ENCODE results near the gene NCKAP1. TPM values are rescaled to one million over a fixed set of nuclear protein-coding genes. Genes with fewer than 3 reads are reported as not detected.

NCKAP1 gene
- polyA plus RNA-seq, 1 donor, result 127 TPM

DNA sequence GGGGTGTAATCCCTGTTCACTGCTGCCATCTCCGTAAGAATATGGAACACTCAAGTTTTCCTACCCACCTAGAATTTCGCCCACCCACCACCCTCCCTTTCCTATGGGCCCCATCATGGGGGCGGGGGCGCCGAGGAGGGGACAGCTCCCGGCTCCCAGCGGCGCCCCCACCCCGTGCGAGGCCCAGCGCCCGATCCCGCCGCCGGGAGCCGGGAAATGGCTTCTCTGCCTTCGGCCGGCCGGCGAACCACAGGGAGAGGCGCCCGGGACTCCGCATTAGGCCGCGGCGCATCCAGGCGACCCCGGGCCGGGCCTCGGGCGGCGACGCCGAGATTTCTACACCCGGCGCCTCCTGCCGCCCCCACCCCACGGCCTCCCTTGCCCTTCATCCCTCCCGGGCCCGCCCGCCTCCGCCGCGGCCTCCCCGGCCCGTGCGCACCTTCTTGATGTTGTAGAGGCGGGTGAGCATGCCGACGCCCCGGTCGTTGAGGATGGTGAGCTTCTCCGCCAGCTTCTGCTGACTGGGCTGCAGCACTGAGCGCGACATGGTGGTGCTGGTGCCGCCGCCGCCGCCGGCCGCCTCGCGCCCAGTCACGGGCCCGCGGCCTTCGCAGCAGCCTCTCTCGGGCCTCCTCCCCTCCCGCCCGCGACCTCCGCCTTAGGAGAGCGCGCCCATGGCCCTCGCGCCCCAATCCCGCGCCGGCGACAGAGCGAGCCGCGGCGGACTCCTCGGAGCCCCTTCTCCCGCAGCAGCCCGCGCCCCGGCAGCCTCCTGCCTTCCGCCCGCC, 510 bp downstream of the NCKAP1 start:
- WGBS (ENCODE audit: insufficient coverage, low lambda C conversion rate), result no CpG with 5 or more reads among the region's 91 CpGs
- H3K27ac ChIP-seq (ENCODE audit: low read length), result peak overlapping the region; percentile 87
- H3K4me3 ChIP-seq (ENCODE audit: low read length), result peak overlapping the region; percentile 72
- H3K27me3 ChIP-seq (ENCODE audit: control insufficient read depth, insufficient read depth, low read length), result no peaks in the 10 kb centered on the region
- no peaks in the 10 kb centered on the region for H3K9me3 ChIP-seq (ENCODE audit: control insufficient read depth, low read depth, low read length)
- H3K4me1 ChIP-seq (ENCODE audit: control insufficient read depth, insufficient read depth, low read length), result peaks cover 3% of the 10 kb centered on the region
- H3K36me3 ChIP-seq (ENCODE audit: control insufficient read depth, insufficient read depth, low read length), result no peaks in the 10 kb centered on the region
- peak; percentile 48 to 86 for DNase-seq

- 10% methylated on average over 2 of the region's 4 CpGs for WGBS (ENCODE audit: insufficient coverage, low lambda C conversion rate)
- Histone ChIP-seq H3K27me3 (ENCODE audit: control insufficient read depth, insufficient read depth, low read length) (no peaks in the 10 kb centered on the region), H3K4me1 (ENCODE audit: control insufficient read depth, insufficient read depth, low read length) (peaks cover 3% of the 10 kb centered on the region), H3K4me3 (ENCODE audit: low read length) (peak overlapping the region; percentile 72), H3K36me3 (ENCODE audit: control insufficient read depth, insufficient read depth, low read length) (no peaks in the 10 kb centered on the region), H3K27ac (ENCODE audit: low read length) (peak overlapping the region; percentile 87), H3K9me3 (ENCODE audit: control insufficient read depth, low read depth, low read length) (no peaks in the 10 kb centered on the region)
- no peak for DNase-seq
Measured at GRCh38 chr2:183037074-183037552, 1.1 kb downstream of the NCKAP1 start.

- peak overlapping the region; percentile 72 for H3K4me3 ChIP-seq (ENCODE audit: low read length)
- peak in 1 of 2 donors; percentile 5 for DNase-seq
- peak overlapping the region; percentile 87 for H3K27ac ChIP-seq (ENCODE audit: low read length)
- H3K27me3 ChIP-seq (ENCODE audit: control insufficient read depth, insufficient read depth, low read length), result no peaks in the 10 kb centered on the region
- WGBS (ENCODE audit: insufficient coverage, low lambda C conversion rate), result 40% methylated on average over 1 of the region's 2 CpGs
- H3K9me3 ChIP-seq (ENCODE audit: control insufficient read depth, low read depth, low read length), result no peaks in the 10 kb centered on the region
- H3K36me3 ChIP-seq (ENCODE audit: control insufficient read depth, insufficient read depth, low read length), result no peaks in the 10 kb centered on the region
- peaks cover 3% of the 10 kb centered on the region for H3K4me1 ChIP-seq (ENCODE audit: control insufficient read depth, insufficient read depth, low read length)
Measured at GRCh38 chr2:183035954-183036669, 2.1 kb downstream of the NCKAP1 start.

- no peak overlapping the region for H3K27ac ChIP-seq (ENCODE audit: low read length)
- peak in 1 of 2 donors; percentile 8 for DNase-seq
Measured at GRCh38 chr2:183035298-183035953, 2.8 kb downstream of the NCKAP1 start.

DNA sequence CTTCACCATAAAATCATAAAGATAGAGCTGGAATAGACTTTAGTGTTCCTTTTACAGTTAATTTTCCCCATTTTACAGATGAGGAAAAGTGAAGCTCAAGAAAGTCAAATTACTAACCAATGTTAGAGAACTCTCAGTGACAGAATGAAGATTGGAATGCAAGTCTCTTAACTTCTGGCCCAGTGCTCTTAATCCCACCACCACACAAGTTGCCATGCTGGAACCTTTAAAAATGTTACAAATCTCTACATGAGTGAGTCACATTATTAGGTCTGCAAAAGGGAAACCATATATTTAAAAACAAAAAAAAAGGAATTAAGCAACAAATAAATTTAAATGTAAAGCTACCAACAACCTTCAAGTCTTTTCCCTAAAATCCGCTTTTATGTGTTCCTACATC, 3.5 kb downstream of the NCKAP1 start:
- H3K9me3 ChIP-seq (ENCODE audit: control insufficient read depth, low read depth, low read length), result no peaks in the 10 kb centered on the region
- no peak overlapping the region for H3K27ac ChIP-seq (ENCODE audit: low read length)
- no peaks in the 10 kb centered on the region for H3K27me3 ChIP-seq (ENCODE audit: control insufficient read depth, insufficient read depth, low read length)
- no peak overlapping the region for H3K4me3 ChIP-seq (ENCODE audit: low read length)
- H3K36me3 ChIP-seq (ENCODE audit: control insufficient read depth, insufficient read depth, low read length), result no peaks in the 10 kb centered on the region
- 89% methylated on average over 1 of the region's 1 CpG for WGBS (ENCODE audit: insufficient coverage, low lambda C conversion rate)
- no peak for DNase-seq
- H3K4me1 ChIP-seq (ENCODE audit: control insufficient read depth, insufficient read depth, low read length), result peaks cover 3% of the 10 kb centered on the region

More at GRCh38 chr2:183035298-183035953, 2.8 kb downstream of the NCKAP1 start:
- peaks cover 3% of the 10 kb centered on the region for H3K4me1 ChIP-seq (ENCODE audit: control insufficient read depth, insufficient read depth, low read length)
- H3K9me3 ChIP-seq (ENCODE audit: control insufficient read depth, low read depth, low read length), result no peaks in the 10 kb centered on the region
- H3K27me3 ChIP-seq (ENCODE audit: control insufficient read depth, insufficient read depth, low read length), result no peaks in the 10 kb centered on the region
- H3K36me3 ChIP-seq (ENCODE audit: control insufficient read depth, insufficient read depth, low read length), result no peaks in the 10 kb centered on the region
- 100% methylated on average over 1 of the region's 2 CpGs for WGBS (ENCODE audit: insufficient coverage, low lambda C conversion rate)
- peak overlapping the region; percentile 72 for H3K4me3 ChIP-seq (ENCODE audit: low read length)

DNA sequence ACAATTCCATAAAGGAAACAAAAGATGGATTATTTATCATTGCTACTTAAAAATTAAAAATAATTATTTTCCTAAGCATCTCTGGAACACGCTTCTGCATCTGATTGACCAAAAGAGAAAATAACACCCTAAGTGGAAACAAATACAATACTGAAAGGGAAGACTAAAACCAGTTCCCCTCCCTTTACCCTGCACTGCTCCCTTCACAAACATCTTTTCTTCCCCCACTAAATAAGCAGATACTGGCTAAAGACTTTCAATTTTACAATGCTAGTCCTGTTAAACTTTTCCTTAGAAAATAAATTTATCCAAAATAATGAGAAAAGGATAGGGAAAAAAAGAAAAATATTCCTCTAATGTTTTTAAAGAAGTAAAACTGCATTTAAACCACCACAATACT, 4.3 kb downstream of the NCKAP1 start:
- Histone ChIP-seq H3K9me3 (ENCODE audit: control insufficient read depth, low read depth, low read length) (no peaks in the 10 kb centered on the region), H3K27ac (ENCODE audit: low read length) (no peak overlapping the region), H3K4me3 (ENCODE audit: low read length) (no peak overlapping the region), H3K27me3 (ENCODE audit: control insufficient read depth, insufficient read depth, low read length) (no peaks in the 10 kb centered on the region), H3K36me3 (ENCODE audit: control insufficient read depth, insufficient read depth, low read length) (no peaks in the 10 kb centered on the region), H3K4me1 (ENCODE audit: control insufficient read depth, insufficient read depth, low read length) (peaks cover 3% of the 10 kb centered on the region)
- WGBS (ENCODE audit: insufficient coverage, low lambda C conversion rate), result no CpG with 5 or more reads among the region's 1 CpG
- DNase-seq, result no peak

GRCh38 chr2:183031911-183032794, 6.1 kb downstream of the NCKAP1 start:
- no peaks in the 10 kb centered on the region for H3K9me3 ChIP-seq (ENCODE audit: control insufficient read depth, low read depth, low read length)
- H3K36me3 ChIP-seq (ENCODE audit: control insufficient read depth, insufficient read depth, low read length), result no peaks in the 10 kb centered on the region
- H3K4me3 ChIP-seq (ENCODE audit: low read length), result no peak overlapping the region
- H3K27me3 ChIP-seq (ENCODE audit: control insufficient read depth, insufficient read depth, low read length), result no peaks in the 10 kb centered on the region
- H3K27ac ChIP-seq (ENCODE audit: low read length), result no peak overlapping the region
- WGBS (ENCODE audit: insufficient coverage, low lambda C conversion rate), result 33% methylated on average over 1 of the region's 4 CpGs
- H3K4me1 ChIP-seq (ENCODE audit: control insufficient read depth, insufficient read depth, low read length), result peaks cover 3% of the 10 kb centered on the region
- DNase-seq, result peak in 1 of 2 donors; percentile 17

GRCh38 chr2:183029219-183029618, 9.0 kb downstream of the NCKAP1 start:
- Histone ChIP-seq H3K4me1 (ENCODE audit: control insufficient read depth, insufficient read depth, low read length) (peaks cover 6% of the 10 kb centered on the region), H3K4me3 (ENCODE audit: low read length) (no peak overlapping the region), H3K36me3 (ENCODE audit: control insufficient read depth, insufficient read depth, low read length) (no peaks in the 10 kb centered on the region), H3K27ac (ENCODE audit: low read length) (no peak overlapping the region), H3K9me3 (ENCODE audit: control insufficient read depth, low read depth, low read length) (no peaks in the 10 kb centered on the region), H3K27me3 (ENCODE audit: control insufficient read depth, insufficient read depth, low read length) (no peaks in the 10 kb centered on the region)
- WGBS (ENCODE audit: insufficient coverage, low lambda C conversion rate), result 100% methylated on average over 1 of the region's 2 CpGs
- DNase-seq, result no peak

GRCh38 chr2:183028108-183028507, 10.1 kb downstream of the NCKAP1 start:
- no peaks in the 10 kb centered on the region for H3K9me3 ChIP-seq (ENCODE audit: control insufficient read depth, low read depth, low read length)
- peaks cover 6% of the 10 kb centered on the region for H3K4me1 ChIP-seq (ENCODE audit: control insufficient read depth, insufficient read depth, low read length)
- no peak overlapping the region for H3K4me3 ChIP-seq (ENCODE audit: low read length)
- H3K27ac ChIP-seq (ENCODE audit: low read length), result no peak overlapping the region
- no peaks in the 10 kb centered on the region for H3K27me3 ChIP-seq (ENCODE audit: control insufficient read depth, insufficient read depth, low read length)
- DNase-seq, result no peak
- no peaks in the 10 kb centered on the region for H3K36me3 ChIP-seq (ENCODE audit: control insufficient read depth, insufficient read depth, low read length)

Measured in large intestine (tissue), 3 donors.